ENCODE results near the gene KPNA3. TPM values are rescaled to one million over a fixed set of nuclear protein-coding genes. Genes with fewer than 3 reads are reported as not detected.
A peak's percentile ranks its signal among the peaks of the same experiment; 100 is the strongest.
"Not testable (repeated sequence)": the region's sequence is repeated elsewhere in the genome, so short reads cannot be mapped to it uniquely, and the experiment has no call there.

The KPNA3 gene
- total and polyA plus RNA-seq, 7 donors: 32.3 to 157 (median 127) TPM

DNA sequence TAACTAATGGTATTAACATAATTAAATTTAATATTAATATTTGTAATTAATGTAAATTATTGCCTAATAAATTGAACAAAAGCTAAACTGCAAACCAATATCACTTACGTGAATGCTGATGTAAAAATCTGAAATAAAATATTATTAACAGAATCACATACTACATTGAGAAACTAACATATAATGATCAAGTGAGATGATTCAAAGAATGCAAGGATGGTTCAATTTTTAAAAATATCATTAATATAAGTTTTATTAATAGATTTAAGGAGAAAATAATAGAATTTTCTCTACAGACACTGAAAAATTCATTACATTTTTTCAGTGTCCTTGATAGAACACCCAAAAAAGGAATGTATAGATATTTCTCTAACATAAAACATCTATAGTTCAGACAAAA, 77.7 kb downstream of the KPNA3 start:
- Histone ChIP-seq H3K9me3 (peaks cover 10% of the 10 kb centered on the region), H3K27ac (no peak overlapping the region), H3K4me1 (no peaks in the 10 kb centered on the region), H3K36me3 (ENCODE audit: insufficient read depth in 1 of 2, low read depth in 1 of 2) (peaks cover 0 to 56% of the 10 kb centered on the region in 2 donors), H3K27me3 (ENCODE audit: insufficient read depth in 3 of 3, low read length in 2 of 3) (no peaks in the 10 kb centered on the region), H3K4me3 (no peak overlapping the region)
- no peak for ATAC-seq
- TF ChIP-seq, protein P1, sequence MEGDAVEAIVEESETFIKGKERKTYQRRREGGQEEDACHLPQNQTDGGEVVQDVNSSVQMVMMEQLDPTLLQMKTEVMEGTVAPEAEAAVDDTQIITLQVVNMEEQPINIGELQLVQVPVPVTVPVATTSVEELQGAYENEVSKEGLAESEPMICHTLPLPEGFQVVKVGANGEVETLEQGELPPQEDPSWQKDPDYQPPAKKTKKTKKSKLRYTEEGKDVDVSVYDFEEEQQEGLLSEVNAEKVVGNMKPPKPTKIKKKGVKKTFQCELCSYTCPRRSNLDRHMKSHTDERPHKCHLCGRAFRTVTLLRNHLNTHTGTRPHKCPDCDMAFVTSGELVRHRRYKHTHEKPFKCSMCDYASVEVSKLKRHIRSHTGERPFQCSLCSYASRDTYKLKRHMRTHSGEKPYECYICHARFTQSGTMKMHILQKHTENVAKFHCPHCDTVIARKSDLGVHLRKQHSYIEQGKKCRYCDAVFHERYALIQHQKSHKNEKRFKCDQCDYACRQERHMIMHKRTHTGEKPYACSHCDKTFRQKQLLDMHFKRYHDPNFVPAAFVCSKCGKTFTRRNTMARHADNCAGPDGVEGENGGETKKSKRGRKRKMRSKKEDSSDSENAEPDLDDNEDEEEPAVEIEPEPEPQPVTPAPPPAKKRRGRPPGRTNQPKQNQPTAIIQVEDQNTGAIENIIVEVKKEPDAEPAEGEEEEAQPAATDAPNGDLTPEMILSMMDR (IDR thresholded peaks at IDR 0.05): no peak
- intact Hi-C loops (cut with DNase I): no loop called here
- no peak for DNase-seq
- 99 to 100% (median 100%) methylated on average over 1 of the region's 1 CpG for WGBS, 3 donors

DNA sequence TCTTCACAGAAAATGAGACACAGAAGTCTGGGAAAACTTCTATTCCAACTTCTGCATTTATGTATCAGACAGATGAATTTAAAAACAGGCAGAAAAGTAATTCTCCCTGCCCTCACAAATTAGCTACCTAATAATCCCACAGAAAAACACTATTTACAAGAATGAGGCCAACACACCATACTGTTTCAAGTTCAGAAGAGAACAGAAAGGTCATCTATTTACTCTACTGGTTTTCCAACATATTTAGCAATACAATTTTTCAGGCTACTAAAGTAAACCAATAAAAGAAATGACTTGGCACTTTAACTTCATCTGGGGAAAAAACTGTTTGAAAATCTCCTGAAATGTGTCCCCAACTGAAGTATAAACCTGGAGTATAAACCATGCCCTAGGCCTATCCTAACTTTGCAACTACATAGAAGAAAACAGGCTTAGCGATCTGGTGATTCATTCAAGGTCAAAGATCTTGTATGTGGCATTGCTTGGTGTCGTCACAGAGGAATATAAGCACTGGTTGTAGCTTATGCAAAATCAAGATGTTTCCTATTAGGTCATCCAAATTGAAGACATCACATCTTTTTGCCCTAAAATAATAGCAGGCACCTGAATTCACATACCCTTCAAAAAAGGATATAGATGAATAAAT, 81.1 kb downstream of the KPNA3 start:
- no peak overlapping the region for H3K4me3 ChIP-seq
- WGBS, 3 donors: 47 to 63% (median 56%) methylated on average over 2 of the region's 2 CpGs
- no peak overlapping the region for H3K27ac ChIP-seq
- peak in 3 of 4 donors; percentile 76 to 81 (median 77) for ATAC-seq
- TF ChIP-seq, protein P1 (IDR thresholded peaks at IDR 0.05): no peak
- no peak for DNase-seq
- intact Hi-C loops (cut with DNase I): no loop called here
- no peaks in the 10 kb centered on the region for H3K27me3 ChIP-seq (ENCODE audit: insufficient read depth in 3 of 3, low read length in 2 of 3)
- peaks cover 10% of the 10 kb centered on the region for H3K9me3 ChIP-seq
- no peaks in the 10 kb centered on the region for H3K4me1 ChIP-seq
- H3K36me3 ChIP-seq (ENCODE audit: insufficient read depth in 1 of 2, low read depth in 1 of 2): peaks cover 0 to 57% of the 10 kb centered on the region in 2 donors

DNA sequence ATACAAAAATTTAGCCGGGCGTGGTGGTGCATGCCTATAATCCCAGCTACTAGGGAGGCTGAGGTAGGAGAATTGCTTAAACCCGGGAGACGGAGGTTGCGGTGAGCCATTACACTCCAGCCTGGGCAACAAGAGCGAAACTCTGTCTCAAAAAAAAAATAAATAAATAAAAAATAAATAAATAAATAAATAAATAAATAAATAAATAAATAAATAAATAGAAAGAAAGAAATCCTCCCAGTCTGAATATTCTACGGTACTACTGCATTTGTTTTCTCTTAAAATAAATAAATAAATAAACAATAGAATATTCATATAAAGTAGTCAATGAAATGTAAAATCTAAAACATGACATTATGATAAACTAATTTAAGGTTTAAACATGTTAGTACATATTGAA, 88.2 kb downstream of the KPNA3 start:
- H3K9me3 ChIP-seq; DNase-seq; ATAC-seq; H3K27me3 ChIP-seq (ENCODE audit: insufficient read depth in 3 of 3, low read length in 2 of 3); H3K4me3 ChIP-seq; intact Hi-C loops (cut with DNase I); H3K27ac ChIP-seq; H3K4me1 ChIP-seq: not testable (repeated sequence)
- peaks cover 0 to 95% of the 10 kb centered on the region in 2 donors for H3K36me3 ChIP-seq (ENCODE audit: insufficient read depth in 1 of 2, low read depth in 1 of 2)
- 96 to 99% (median 97%) methylated on average over 7 of the region's 7 CpGs for WGBS, 3 donors

DNA sequence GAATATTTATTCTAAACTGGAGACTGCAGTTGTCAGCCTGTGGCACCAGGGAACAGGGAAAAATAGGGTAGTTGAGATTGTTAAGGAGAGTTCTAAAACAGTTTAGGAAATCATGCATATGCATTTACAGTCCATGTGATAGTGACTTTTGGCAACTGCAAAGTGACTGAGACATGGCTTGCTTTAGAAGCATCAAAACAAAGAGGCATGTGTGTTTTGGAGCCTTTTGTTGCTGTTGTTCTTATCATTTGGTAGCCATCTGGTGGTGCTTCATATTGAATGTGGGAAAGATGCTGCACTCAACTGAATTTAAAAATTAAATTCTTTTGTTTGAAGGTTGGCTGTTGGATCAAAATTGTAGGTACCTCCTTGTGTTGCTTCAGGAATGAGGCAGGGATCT, 91.0 kb downstream of the KPNA3 start:
- TF ChIP-seq, protein P1 (IDR thresholded peaks at IDR 0.05): no peak
- DNase-seq (no peak), ATAC-seq (no peak)
- H3K36me3 ChIP-seq (ENCODE audit: insufficient read depth in 1 of 2, low read depth in 1 of 2): peaks cover 0 to 92% of the 10 kb centered on the region in 2 donors
- H3K4me3 ChIP-seq: no peak overlapping the region
- no peaks in the 10 kb centered on the region for H3K9me3 ChIP-seq
- H3K27me3 ChIP-seq (ENCODE audit: insufficient read depth in 3 of 3, low read length in 2 of 3): no peaks in the 10 kb centered on the region
- intact Hi-C loops (cut with DNase I): no loop called here
- H3K4me1 ChIP-seq: no peaks in the 10 kb centered on the region
- H3K27ac ChIP-seq: no peak overlapping the region

DNA sequence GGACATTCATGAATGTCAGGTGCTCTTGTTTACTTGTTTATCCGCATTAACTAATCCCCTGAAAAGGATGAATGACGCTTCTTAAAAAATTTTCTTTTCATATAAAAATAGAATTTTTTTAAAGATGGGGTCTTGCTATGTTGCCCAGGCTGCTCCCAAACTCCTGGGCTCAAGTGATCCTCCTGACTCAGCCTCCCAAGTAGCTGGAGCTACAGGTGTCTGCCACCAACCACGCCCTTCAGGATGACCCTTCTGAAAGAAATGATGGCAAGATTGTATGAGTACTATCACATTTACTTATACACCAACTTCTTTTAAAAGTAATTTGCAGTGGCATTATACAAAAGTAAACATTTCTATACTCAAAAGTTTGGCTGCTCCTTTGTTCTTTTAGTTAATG, 95.0 kb downstream of the KPNA3 start:
- no peaks in the 10 kb centered on the region for H3K4me1 ChIP-seq
- H3K36me3 ChIP-seq (ENCODE audit: insufficient read depth in 1 of 2, low read depth in 1 of 2): peaks cover 0 to 51% of the 10 kb centered on the region in 2 donors
- WGBS, 3 donors: 98 to 100% (median 99%) methylated on average over 3 of the region's 3 CpGs
- intact Hi-C loops (cut with DNase I): no loop called here
- no peak overlapping the region for H3K4me3 ChIP-seq
- DNase-seq (no peak), ATAC-seq (no peak)
- no peaks in the 10 kb centered on the region for H3K9me3 ChIP-seq
- no peaks in the 10 kb centered on the region for H3K27me3 ChIP-seq (ENCODE audit: insufficient read depth in 3 of 3, low read length in 2 of 3)
- TF ChIP-seq, protein P1 (IDR thresholded peaks at IDR 0.05): no peak
- no peak overlapping the region for H3K27ac ChIP-seq
